Measurements from ENCODE around the gene LCN15.

GRCh38 chr9:136792321-136793085 is 28.2 kb upstream of the LCN15 start:
- TF ChIP-seq CTCF (CRISPR knock-in tag; IDR thresholded peaks at IDR 0.05), result no peak
- TF ChIP-seq ZNF512 (CRISPR knock-in tag; IDR thresholded peaks at IDR 0.05), result no peak
- TF ChIP-seq ZNF441 (CRISPR knock-in tag; IDR thresholded peaks at IDR 0.05; ENCODE audit: borderline replicate concordance), result no peak
- no peak for TF ChIP-seq CBX5 (CRISPR knock-in tag; IDR thresholded peaks at IDR 0.05; ENCODE audit: borderline replicate concordance)
- no peak for TF ChIP-seq MYC (CRISPR knock-in tag; IDR thresholded peaks at IDR 0.05; ENCODE audit: borderline replicate concordance)
- no peak for TF ChIP-seq PHB2 (IDR thresholded peaks at IDR 0.05; ENCODE audit: partially characterized antibody)
- no peak for TF ChIP-seq ZNF143 (CRISPR knock-in tag; IDR thresholded peaks at IDR 0.05)
